Sigmoid colon (tissue), 7 donors: ENCODE measurements around the gene SEPTIN1. TPM values are rescaled to one million over a fixed set of nuclear protein-coding genes. Genes with fewer than 3 reads are reported as not detected.
"Not testable (repeated sequence)": the region's sequence is repeated elsewhere in the genome, so short reads cannot be mapped to it uniquely, and the experiment has no call there.

Source experiments
- DNase-seq: peaks from one replicate; pipeline ENCODE4 v3.0.0-alpha.2; 2019
- H3K27ac ChIP-seq, 4 donors: fragments of 200-600 bp; sonication (generic); one replicate each; pipeline ENCODE4 v1.5.1; 2016 to 2019; ENCODE audit warnings: mild to moderate bottlenecking in 1 of 4
- H3K27me3 ChIP-seq, 3 donors: fragments of 200-600 bp; sonication (generic); one replicate each; pipeline ENCODE4 v1.5.1; 2019; ENCODE audit warnings: mild to moderate bottlenecking in 1 of 3
- H3K36me3 ChIP-seq, 4 donors: fragments of 200-600 bp; sonication (generic); one replicate each; pipeline ENCODE4 v1.5.1; 2016 to 2019
- H3K4me1 ChIP-seq, 4 donors: fragments of 200-600 bp; sonication (generic); one replicate each; pipeline ENCODE4 v1.5.1; 2017 to 2019
- H3K4me3 ChIP-seq, 4 donors: fragments of 200-600 bp; sonication (generic); one replicate each; pipeline ENCODE4 v1.5.1; 2017 to 2019; ENCODE audit warnings: mild to moderate bottlenecking in 2 of 4, moderate library complexity in 1 of 4
- H3K9me3 ChIP-seq, 4 donors: fragments of 200-600 bp in 3 of 4; sonication (generic) in 3 of 4; one replicate each; pipeline versions ENCODE4 v1.5.1 to v1.6.1; 2013 to 2019
- CTCF ChIP-seq, 4 experiments: fragments of 450-650 bp in 3 of 4; fragments of 200-600 bp in 1 of 4; IDR thresholded peaks; one replicate each; pipeline ENCODE4 v1.5.1; 2016 to 2019; ENCODE audit warnings: antibody characterized with exemption in 4 of 4, mild to moderate bottlenecking in 3 of 4, moderate library complexity in 2 of 4
- EP300 ChIP-seq, 4 donors: sonication (generic); formaldehyde crosslinking; IDR thresholded peaks; one replicate each; pipeline ENCODE4 v1.6.1; 2017; ENCODE audit warnings: antibody characterized with exemption in 4 of 4
- POLR2A ChIP-seq, 2 donors: fragments of 450-650 bp; IDR thresholded peaks; one replicate each; pipeline ENCODE4 v1.6.1; 2016; ENCODE audit warnings: antibody characterized with exemption in 2 of 2, mild to moderate bottlenecking in 2 of 2, moderate library complexity in 2 of 2
- POLR2AphosphoS5 ChIP-seq, 4 donors: sonication (generic); formaldehyde crosslinking; IDR thresholded peaks; one replicate each; pipeline ENCODE4 v1.6.1; 2017; ENCODE audit warnings: antibody characterized with exemption in 4 of 4
- WGBS, 2 donors: extraction: QIAGEN DNeasy Blood & Tissue Kit; methylation state at CpG; one replicate each; pipeline ENCODE4 v1.1.7; 2013; 5-methylcytosine and 5-hydroxymethylcytosine counted together
- intact Hi-C: fragments of 100-400 bp; cut with DNase I; formaldehyde crosslinking; loops from one replicate; pipeline ENCODE4 v1.15.1; 2023
- polyA plus RNA-seq, 3 donors: library from polyadenylated mRNA; stranded (reverse); fragments of 200-250 nt; gene quantifications; one replicate each; pipeline ENCODE4 v1.2.3, GENCODE V29; 2013
- small RNA-seq, 3 donors: library from RNA; depleted of rRNA; stranded (forward); fragments of <200 nt; gene quantifications; one replicate each; pipeline ENCODE3, GENCODE V24; 2016
- total RNA-seq, 4 donors: library from RNA; depleted of rRNA; stranded (reverse); fragments of >200 nt; gene quantifications; one replicate each; pipeline ENCODE4 v1.1.0, GENCODE V29; 2016
- donor health status: healthy with polysubstance abuse.
- donor health status: Bipolar disorder and iron deficiency.
- donor health status: healthy.

The SEPTIN1 gene
- total and polyA plus RNA-seq, 7 donors: 0.82 to 46.6 (median 2.4) TPM

GRCh38 chr16:30335598-30336474 is 46.5 kb downstream of the SEPTIN1 start:
- no peak for TF ChIP-seq EP300 (IDR thresholded peaks at IDR 0.05)
- no peak for TF ChIP-seq POLR2A (IDR thresholded peaks at IDR 0.05)
- no peak for TF ChIP-seq CTCF (IDR thresholded peaks at IDR 0.05)
- no peak for TF ChIP-seq POLR2AphosphoS5 (IDR thresholded peaks at IDR 0.05)
- Histone ChIP-seq H3K27ac (peak overlapping the region; percentile 94 to 99 (median 96)), H3K36me3 (no peaks in the 10 kb centered on the region), H3K4me1 (peaks cover 0 to 7% (median 6%) of the 10 kb centered on the region in 4 donors), H3K27me3 (no peaks in the 10 kb centered on the region), H3K9me3 (no peaks in the 10 kb centered on the region), H3K4me3 (peak overlapping the region; percentile 69 to 98 (median 72))
- intact Hi-C loops: loop anchor here (1.0 to 5.0 kb wide), 2 partner anchors 16 to 71 kb away; partner anchors contain the start of gene ZNF771
- WGBS, 2 donors: 32 to 39% methylated on average over 17 of the region's 17 CpGs
- peak; percentile 70 for DNase-seq

- not testable (repeated sequence) for H3K27me3 ChIP-seq, H3K4me1 ChIP-seq, H3K9me3 ChIP-seq, H3K36me3 ChIP-seq
- peak overlapping the region; percentile 94 to 99 (median 96) for H3K27ac ChIP-seq
- WGBS, 2 donors: 0% methylated on average over 70 of the region's 70 CpGs
- peak overlapping the region; percentile 69 to 98 (median 72) for H3K4me3 ChIP-seq
- TF ChIP-seq POLR2AphosphoS5 (IDR thresholded peaks at IDR 0.05): peak; percentile 43 to 83 (median 82)
- TF ChIP-seq POLR2A (IDR thresholded peaks at IDR 0.05): peak; percentile 63 to 73
- peak; percentile 92 for DNase-seq
- intact Hi-C loops: loop anchor here (1.0 to 5.0 kb wide), 2 partner anchors 17 to 72 kb away; partner anchors contain the start of gene ZNF771
Measured at GRCh38 chr16:30335028-30335597, 47.2 kb downstream of the SEPTIN1 start.

GRCh38 chr16:30334473-30334989 is 47.8 kb downstream of the SEPTIN1 start:
- H3K9me3 ChIP-seq, H3K36me3 ChIP-seq, intact Hi-C loops, H3K4me1 ChIP-seq, H3K27me3 ChIP-seq: not testable (repeated sequence)
- 0% methylated on average over 28 of the region's 33 CpGs for WGBS, 2 donors
- H3K4me3 ChIP-seq: peak overlapping the region; percentile 69 to 98 (median 72)
- peak overlapping the region; percentile 94 to 99 (median 96) for H3K27ac ChIP-seq
- peak; percentile 90 for DNase-seq

Small RNA genes within 50 kb of the gene (small RNA-seq; reads per million reads assigned to genes)
- gene RF00406: 0 to 0.54 (median 0) reads per million in 3 donors

Other genes starting within 250 kb of the SEPTIN1 start
- gene CORO1A, start 199.0 kb downstream of the SEPTIN1 start, total RNA-seq: 10 to 100 TPM; 14.7 to 28.0 (median 24.4) TPM
- gene CORO1A, start 199.0 kb downstream of the SEPTIN1 start, polyA plus RNA-seq: 100 to 1,000 TPM in 1 of 3 donors, 10 to 100 TPM in 2; 35.8 to 309 (median 40.2) TPM
- gene BOLA2B, start 188.9 kb downstream of the SEPTIN1 start, total RNA-seq: 100 to 1,000 TPM in 3 of 4 donors, 10 to 100 TPM in 1; 35.4 to 186 (median 152) TPM
- 100 to 1,000 TPM; 414 to 509 (median 434) TPM for gene BOLA2B, start 188.9 kb downstream of the SEPTIN1 start, polyA plus RNA-seq
- 10 to 100 TPM; 12.0 to 29.6 (median 18.1) TPM for gene SLX1A, start 188.7 kb downstream of the SEPTIN1 start, total RNA-seq
- gene SLX1A, start 188.7 kb downstream of the SEPTIN1 start, polyA plus RNA-seq: 10 to 100 TPM; 46.8 to 77.9 (median 61.9) TPM
- gene SULT1A3, start 183.3 kb downstream of the SEPTIN1 start, total RNA-seq: 10 to 100 TPM in 3 of 4 donors, 1 to 10 TPM in 1; 8.0 to 26.9 (median 20.3) TPM
- gene SULT1A3, start 183.3 kb downstream of the SEPTIN1 start, polyA plus RNA-seq: 10 to 100 TPM; 17.4 to 21.0 (median 20.1) TPM
- 1 to 10 TPM in 3 of 4 donors, under 1 TPM in 1; 0.82 to 5.3 (median 2.6) TPM for gene NPIPB13, start 134.1 kb downstream of the SEPTIN1 start, total RNA-seq
- gene NPIPB13, start 134.1 kb downstream of the SEPTIN1 start, polyA plus RNA-seq: 1 to 10 TPM in 1 of 3 donors, under 1 TPM in 2; 0.60 to 6.9 (median 0.92) TPM
- gene CD2BP2, start 27.3 kb downstream of the SEPTIN1 start, total RNA-seq: 10 to 100 TPM; 29.9 to 57.3 (median 43.0) TPM
- 10 to 100 TPM; 45.0 to 51.8 (median 48.0) TPM for gene CD2BP2, start 27.3 kb downstream of the SEPTIN1 start, polyA plus RNA-seq
- 10 to 100 TPM; 14.5 to 25.2 (median 19.2) TPM for gene TBC1D10B, start 12.1 kb downstream of the SEPTIN1 start, total RNA-seq
- gene TBC1D10B, start 12.1 kb downstream of the SEPTIN1 start, polyA plus RNA-seq: 10 to 100 TPM; 24.6 to 38.3 (median 25.0) TPM
- gene MYL11, start 7.8 kb downstream of the SEPTIN1 start, total RNA-seq: not detected
- not detected for gene MYL11, start 7.8 kb downstream of the SEPTIN1 start, polyA plus RNA-seq
- 10 to 100 TPM in 3 of 4 donors, 1 to 10 TPM in 1; 8.1 to 12.8 (median 11.4) TPM for gene ZNF48, start 12.9 kb upstream of the SEPTIN1 start, total RNA-seq
- gene ZNF48, start 12.9 kb upstream of the SEPTIN1 start, polyA plus RNA-seq: 1 to 10 TPM; 2.4 to 5.9 (median 2.8) TPM
- gene ZNF771, start 25.0 kb upstream of the SEPTIN1 start, total RNA-seq: 10 to 100 TPM; 17.4 to 30.7 (median 20.3) TPM
- gene ZNF771, start 25.0 kb upstream of the SEPTIN1 start, polyA plus RNA-seq: 1 to 10 TPM; 2.5 to 5.2 (median 3.0) TPM
- gene DCTPP1, start 47.5 kb upstream of the SEPTIN1 start, total RNA-seq: 10 to 100 TPM; 10.5 to 19.9 (median 16.5) TPM
- gene DCTPP1, start 47.5 kb upstream of the SEPTIN1 start, polyA plus RNA-seq: 100 to 1,000 TPM; 140 to 175 (median 156) TPM
- gene SEPHS2, start 63.3 kb upstream of the SEPTIN1 start, total RNA-seq: 10 to 100 TPM; 25.0 to 32.3 (median 25.3) TPM
- 100 to 1,000 TPM in 2 of 3 donors, 10 to 100 TPM in 1; 80.5 to 213 (median 175) TPM for gene SEPHS2, start 63.3 kb upstream of the SEPTIN1 start, polyA plus RNA-seq
- 1 to 10 TPM; 1.1 to 3.8 (median 2.6) TPM for gene ITGAL, start 90.2 kb upstream of the SEPTIN1 start, total RNA-seq
- 10 to 100 TPM in 1 of 3 donors, 1 to 10 TPM in 1, under 1 TPM in 1; 0.60 to 20.7 (median 2.8) TPM for gene ITGAL, start 90.2 kb upstream of the SEPTIN1 start, polyA plus RNA-seq
- gene ZNF768, start 144.0 kb upstream of the SEPTIN1 start, total RNA-seq: 10 to 100 TPM; 32.4 to 55.9 (median 42.7) TPM
- 10 to 100 TPM; 46.2 to 61.0 (median 54.8) TPM for gene ZNF768, start 144.0 kb upstream of the SEPTIN1 start, polyA plus RNA-seq
- 10 to 100 TPM; 10.3 to 15.5 (median 13.1) TPM for gene ZNF747, start 152.3 kb upstream of the SEPTIN1 start, total RNA-seq
- gene ZNF747, start 152.3 kb upstream of the SEPTIN1 start, polyA plus RNA-seq: 10 to 100 TPM in 1 of 3 donors, 1 to 10 TPM in 2; 6.0 to 12.0 (median 8.3) TPM
- gene ZNF764, start 175.8 kb upstream of the SEPTIN1 start, total RNA-seq: 1 to 10 TPM; 6.1 to 8.6 (median 8.1) TPM
- 1 to 10 TPM; 3.5 to 7.7 (median 4.8) TPM for gene ZNF764, start 175.8 kb upstream of the SEPTIN1 start, polyA plus RNA-seq
- 10 to 100 TPM; 21.9 to 32.8 (median 25.4) TPM for gene ZNF688, start 189.2 kb upstream of the SEPTIN1 start, total RNA-seq
- 10 to 100 TPM; 16.7 to 22.8 (median 18.0) TPM for gene ZNF688, start 189.2 kb upstream of the SEPTIN1 start, polyA plus RNA-seq
- 10 to 100 TPM in 1 of 4 donors, 1 to 10 TPM in 3; 5.9 to 19.9 (median 7.9) TPM for gene ZNF785, start 203.1 kb upstream of the SEPTIN1 start, total RNA-seq
- 1 to 10 TPM in 2 of 3 donors, under 1 TPM in 1; 0.92 to 9.5 (median 2.4) TPM for gene ZNF785, start 203.1 kb upstream of the SEPTIN1 start, polyA plus RNA-seq
- 10 to 100 TPM in 1 of 4 donors, 1 to 10 TPM in 3; 7.9 to 10.3 (median 9.8) TPM for gene ZNF689, start 227.8 kb upstream of the SEPTIN1 start, total RNA-seq
- 1 to 10 TPM; 3.6 to 5.2 (median 4.9) TPM for gene ZNF689, start 227.8 kb upstream of the SEPTIN1 start, polyA plus RNA-seq